IPS-NIHi7 (cell line): Measurements from ENCODE around the gene ST6GAL1.
"Not testable (repeated sequence)": the region's sequence is repeated elsewhere in the genome, so short reads cannot be mapped to it uniquely, and the experiment has no call there.

Experiments used
- DNase-seq: peaks from one replicate; pipeline ENCODE4 v3.0.0; 2012; ENCODE audit warnings: mixed read lengths; ENCODE audit errors: extremely low spot score

Gene ST6GAL1

GRCh38 chr3:187021748-187022402 is 91.5 kb downstream of the ST6GAL1 start:
- no peak for DNase-seq

GRCh38 chr3:187022403-187023029 is 92.2 kb downstream of the ST6GAL1 start:
- no peak for DNase-seq

- not testable (repeated sequence) for DNase-seq
These were observed 93.0 kb downstream of the ST6GAL1 start for GRCh38 chr3:187023340-187023739.

GRCh38 chr3:187024536-187025226 is 94.4 kb downstream of the ST6GAL1 start:
- no peak for DNase-seq

GRCh38 chr3:187025254-187025655 is 94.9 kb downstream of the ST6GAL1 start:
- no peak for DNase-seq

GRCh38 chr3:187025656-187026316 is 95.5 kb downstream of the ST6GAL1 start:
- no peak for DNase-seq

GRCh38 chr3:187026317-187026670 is 96.0 kb downstream of the ST6GAL1 start:
- DNase-seq = no peak

GRCh38 chr3:187027531-187028278 is 97.4 kb downstream of the ST6GAL1 start:
- no peak for DNase-seq

- DNase-seq = no peak
These were observed 101.6 kb downstream of the ST6GAL1 start for GRCh38 chr3:187031934-187032333.

GRCh38 chr3:187036394-187036793 is 106.1 kb downstream of the ST6GAL1 start:
- DNase-seq = no peak

- DNase-seq = no peak
These were observed 108.9 kb downstream of the ST6GAL1 start for GRCh38 chr3:187039100-187039722.

GRCh38 chr3:187039723-187040414 is 109.5 kb downstream of the ST6GAL1 start:
- DNase-seq = no peak

- no peak for DNase-seq
These were observed 110.4 kb downstream of the ST6GAL1 start for GRCh38 chr3:187040516-187041361.

GRCh38 chr3:187041362-187042307 is 111.3 kb downstream of the ST6GAL1 start:
- DNase-seq = no peak

GRCh38 chr3:187042346-187042745 is 112.0 kb downstream of the ST6GAL1 start:
- DNase-seq = no peak

- no peak for DNase-seq
These were observed 112.6 kb downstream of the ST6GAL1 start for GRCh38 chr3:187042874-187043458.

- DNase-seq = no peak
These were observed 113.9 kb downstream of the ST6GAL1 start for GRCh38 chr3:187044206-187044605.

- DNase-seq = no peak
These were observed 114.7 kb downstream of the ST6GAL1 start for GRCh38 chr3:187044867-187045552.
